Neuron (in vitro differentiated cells): ENCODE results near the gene TBC1D7.

Experiments used
- H2AFZ ChIP-seq: one replicate; pipeline ENCODE4 v1.6.1; 2013; ENCODE audit warnings: low read depth, mild to moderate bottlenecking, inconsistent platforms, low read length, moderate library complexity
- H3K27me3 ChIP-seq: one replicate; pipeline ENCODE4 v1.6.1; 2013; ENCODE audit warnings: low read length; ENCODE audit not compliant: insufficient read depth
- H3K36me3 ChIP-seq: one replicate; pipeline ENCODE4 v1.6.1; 2013; ENCODE audit warnings: low read length; ENCODE audit not compliant: insufficient read depth
- H3K4me1 ChIP-seq: one replicate; pipeline ENCODE4 v1.6.1; 2013; ENCODE audit warnings: low read length; ENCODE audit not compliant: insufficient read depth
- H3K4me3 ChIP-seq: 2 replicates; pipeline ENCODE4 v1.5.1; 2013; ENCODE audit warnings: mild to moderate bottlenecking, low read length, moderate library complexity
- H3K9me3 ChIP-seq: one replicate; pipeline ENCODE4 v1.6.1; 2013; ENCODE audit warnings: low read length

TBC1D7 gene

DNA sequence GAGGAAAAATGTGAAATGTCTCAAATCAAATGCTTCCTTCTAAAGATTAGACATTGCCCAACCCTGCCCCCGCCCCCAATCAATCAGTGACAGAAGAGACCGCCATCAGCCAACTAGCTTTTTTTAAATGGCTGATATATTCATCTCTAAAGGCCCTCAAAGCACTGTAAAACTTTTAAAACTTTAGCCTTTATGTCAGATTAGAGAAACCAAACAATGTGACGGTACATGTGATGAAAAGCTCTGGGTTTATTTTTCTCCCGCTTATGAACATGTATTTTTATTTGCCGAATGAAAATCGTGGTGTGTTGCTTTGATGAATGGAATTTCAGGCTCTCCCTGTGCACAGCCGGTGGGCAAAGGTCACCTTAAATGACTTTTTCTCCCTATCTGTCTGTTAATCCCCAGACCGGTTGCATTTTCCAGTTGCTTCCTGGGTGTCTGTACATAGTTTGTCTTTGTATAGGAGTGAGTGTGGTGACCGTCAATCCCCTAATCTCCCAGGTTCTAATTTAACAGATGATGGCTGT is 38.5 kb downstream of the TBC1D7 start:
- no peak overlapping the region for H3K4me3 ChIP-seq
- no peaks in the 10 kb centered on the region for H3K27me3 ChIP-seq
- H3K36me3 ChIP-seq, result peaks cover 30% of the 10 kb centered on the region
- H3K4me1 ChIP-seq, result no peaks in the 10 kb centered on the region
- no peak overlapping the region for H2AFZ ChIP-seq
- peaks cover 8% of the 10 kb centered on the region for H3K9me3 ChIP-seq

DNA sequence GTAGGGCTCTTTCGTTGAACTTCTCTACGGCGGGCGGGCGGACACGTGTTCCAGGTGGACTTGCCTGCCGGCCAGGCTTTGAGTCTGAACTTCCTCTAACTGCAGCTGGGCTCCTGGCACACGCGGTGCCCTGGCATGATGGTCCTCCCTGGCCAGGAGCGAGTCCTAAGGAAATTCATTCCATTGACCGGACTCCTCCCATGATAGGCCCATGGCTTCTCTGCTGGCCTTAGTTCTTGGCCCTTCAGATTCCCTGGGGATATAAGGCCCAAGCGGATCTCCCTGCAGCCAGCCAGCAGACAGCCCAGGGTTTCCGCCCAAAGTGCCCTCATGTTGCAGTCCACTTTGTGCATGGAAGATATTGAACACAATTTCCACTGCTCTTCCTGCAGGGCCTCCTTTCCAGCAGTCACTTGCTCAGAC is 39.4 kb downstream of the TBC1D7 start:
- Histone ChIP-seq H3K4me3 (no peak overlapping the region), H3K9me3 (peaks cover 8% of the 10 kb centered on the region), H3K36me3 (peaks cover 22% of the 10 kb centered on the region), H3K4me1 (no peaks in the 10 kb centered on the region), H3K27me3 (no peaks in the 10 kb centered on the region), H2AFZ (no peak overlapping the region)

DNA sequence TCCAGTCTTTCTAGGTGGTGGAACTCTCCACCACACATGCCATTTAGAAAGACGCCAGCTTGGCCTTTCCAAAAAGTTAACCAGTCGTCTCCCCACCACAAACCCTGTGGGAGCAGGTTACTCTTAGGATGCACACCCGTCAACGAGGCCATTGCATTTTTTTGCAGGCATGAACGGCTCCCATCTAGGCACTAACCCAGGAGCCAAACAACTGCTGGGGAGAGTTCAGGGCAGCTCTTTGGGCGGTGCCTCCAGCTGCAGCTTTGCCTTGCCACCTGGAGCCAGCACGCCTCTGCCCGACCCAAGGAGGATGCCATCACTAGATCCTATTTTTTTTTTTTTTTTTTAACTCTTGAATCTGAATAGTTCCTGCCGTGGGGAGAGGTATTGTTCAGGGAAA is 39.9 kb downstream of the TBC1D7 start:
- H3K4me1 ChIP-seq, result no peaks in the 10 kb centered on the region
- no peak overlapping the region for H3K4me3 ChIP-seq
- H3K9me3 ChIP-seq, result peaks cover 4% of the 10 kb centered on the region
- H3K27me3 ChIP-seq, result no peaks in the 10 kb centered on the region
- H3K36me3 ChIP-seq, result peaks cover 18% of the 10 kb centered on the region
- H2AFZ ChIP-seq, result no peak overlapping the region

DNA sequence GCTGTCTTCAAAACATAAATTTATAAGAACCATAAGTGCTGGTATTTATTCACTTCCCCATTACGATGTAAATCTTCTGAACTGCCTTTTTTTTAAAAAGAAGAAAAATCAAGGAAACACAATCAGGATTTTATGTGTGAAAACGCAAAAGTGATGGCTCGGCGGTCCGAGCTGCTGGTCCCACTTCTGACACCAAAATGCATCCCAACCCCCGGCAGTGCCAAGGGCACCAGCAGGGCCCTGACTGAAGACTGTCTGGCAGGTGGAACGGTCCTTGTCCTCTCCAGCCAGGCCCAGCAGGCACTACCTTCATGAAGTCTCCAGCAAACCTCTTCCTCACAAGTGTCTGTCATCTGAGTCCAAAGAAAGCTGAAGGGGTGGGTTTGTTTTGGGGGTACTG is 41.2 kb downstream of the TBC1D7 start:
- no peak overlapping the region for H3K4me3 ChIP-seq
- no peaks in the 10 kb centered on the region for H3K27me3 ChIP-seq
- peaks cover 8% of the 10 kb centered on the region for H3K36me3 ChIP-seq
- H3K4me1 ChIP-seq, result no peaks in the 10 kb centered on the region
- no peak overlapping the region for H2AFZ ChIP-seq
- H3K9me3 ChIP-seq, result peaks cover 4% of the 10 kb centered on the region

DNA sequence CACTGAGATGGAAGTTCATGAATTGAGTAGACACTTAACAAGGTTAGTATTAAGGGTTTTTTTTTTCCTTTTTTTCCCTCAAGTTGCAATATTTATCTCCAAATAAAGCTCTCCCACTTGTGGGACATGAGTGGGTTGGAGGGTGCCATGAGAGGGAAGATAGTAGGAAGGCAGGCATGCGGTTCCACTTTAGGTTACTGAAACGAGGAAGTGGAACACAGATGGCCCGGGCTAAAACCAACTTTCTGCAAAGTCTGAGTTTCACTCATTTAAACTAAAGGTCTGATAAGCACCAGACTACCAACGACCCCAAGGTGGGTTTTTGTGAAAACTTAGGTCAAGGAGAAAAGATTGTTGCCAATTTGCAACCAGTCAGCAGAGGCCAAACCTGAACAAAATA is 42.2 kb downstream of the TBC1D7 start:
- Histone ChIP-seq H3K9me3 (peaks cover 2% of the 10 kb centered on the region), H3K27me3 (no peaks in the 10 kb centered on the region), H3K36me3 (peaks cover 3% of the 10 kb centered on the region), H2AFZ (no peak overlapping the region), H3K4me1 (no peaks in the 10 kb centered on the region), H3K4me3 (no peak overlapping the region)

DNA sequence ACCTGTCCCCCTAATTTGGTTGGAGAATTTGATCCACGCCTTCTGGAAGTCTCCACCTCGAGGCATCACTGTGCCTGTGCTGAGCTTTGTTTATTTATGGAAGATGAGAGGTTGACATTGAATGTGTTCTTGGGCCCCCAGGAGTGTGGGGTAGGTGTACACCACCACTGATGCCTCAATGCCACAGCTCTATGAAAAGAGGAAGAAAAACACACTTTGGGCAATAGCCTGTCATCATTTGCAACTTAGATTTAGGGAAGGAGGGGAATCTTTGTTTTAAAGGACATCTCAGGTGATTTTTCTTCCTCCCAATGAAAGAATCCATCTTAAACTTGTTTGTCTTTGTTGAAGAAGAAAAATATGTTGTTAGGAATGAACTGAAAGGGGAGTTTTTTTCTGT is 42.6 kb downstream of the TBC1D7 start:
- Histone ChIP-seq H3K36me3 (peaks cover 2% of the 10 kb centered on the region), H3K9me3 (peaks cover 2% of the 10 kb centered on the region), H3K27me3 (no peaks in the 10 kb centered on the region), H2AFZ (no peak overlapping the region), H3K4me1 (no peaks in the 10 kb centered on the region), H3K4me3 (no peak overlapping the region)

DNA sequence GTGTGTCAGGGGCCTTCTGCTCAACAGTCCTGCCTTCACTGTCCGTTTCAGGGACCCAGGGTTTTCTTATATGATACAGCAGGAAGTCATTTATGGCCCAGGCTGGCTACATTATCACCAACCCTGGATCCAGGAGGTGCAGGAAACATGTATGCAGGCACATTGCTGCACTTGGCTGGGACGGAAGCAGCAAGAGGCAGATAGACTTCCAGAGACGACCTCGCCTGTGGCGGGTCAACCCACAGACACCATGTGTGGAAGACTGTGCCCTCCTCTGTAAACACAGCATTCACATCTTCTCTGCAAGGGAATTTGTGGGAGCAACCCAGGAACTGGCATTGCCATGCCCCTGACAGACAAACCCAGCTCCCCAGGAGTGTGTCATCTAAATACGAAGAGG is 43.7 kb downstream of the TBC1D7 start:
- Histone ChIP-seq H3K4me1 (no peaks in the 10 kb centered on the region), H2AFZ (no peak overlapping the region), H3K27me3 (no peaks in the 10 kb centered on the region), H3K36me3 (peaks cover 2% of the 10 kb centered on the region), H3K9me3 (peaks cover 2% of the 10 kb centered on the region), H3K4me3 (no peak overlapping the region)

DNA sequence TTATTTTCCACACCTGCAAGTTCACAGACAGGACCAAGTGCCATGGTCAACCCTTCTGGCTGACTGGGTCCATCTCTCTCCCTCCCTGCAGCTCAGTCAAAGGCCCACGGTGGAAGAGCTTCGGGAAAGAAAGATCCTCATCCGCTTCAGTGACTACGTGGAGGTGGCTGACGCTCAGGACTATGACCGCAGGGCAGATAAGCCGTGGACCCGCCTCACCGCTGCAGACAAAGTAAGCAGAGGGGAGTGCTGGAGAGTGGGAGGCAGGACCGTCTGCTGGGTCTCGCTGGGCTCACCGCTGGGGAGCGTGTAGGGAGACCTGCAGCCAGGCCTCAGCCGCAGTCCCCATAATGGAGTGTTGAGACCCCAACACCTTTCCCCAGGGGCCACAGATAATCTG is 45.0 kb downstream of the TBC1D7 start:
- H3K4me1 ChIP-seq, result no peaks in the 10 kb centered on the region
- peaks cover 2% of the 10 kb centered on the region for H3K9me3 ChIP-seq
- no peak overlapping the region for H2AFZ ChIP-seq
- no peaks in the 10 kb centered on the region for H3K27me3 ChIP-seq
- H3K4me3 ChIP-seq, result no peak overlapping the region
- H3K36me3 ChIP-seq, result no peaks in the 10 kb centered on the region

DNA sequence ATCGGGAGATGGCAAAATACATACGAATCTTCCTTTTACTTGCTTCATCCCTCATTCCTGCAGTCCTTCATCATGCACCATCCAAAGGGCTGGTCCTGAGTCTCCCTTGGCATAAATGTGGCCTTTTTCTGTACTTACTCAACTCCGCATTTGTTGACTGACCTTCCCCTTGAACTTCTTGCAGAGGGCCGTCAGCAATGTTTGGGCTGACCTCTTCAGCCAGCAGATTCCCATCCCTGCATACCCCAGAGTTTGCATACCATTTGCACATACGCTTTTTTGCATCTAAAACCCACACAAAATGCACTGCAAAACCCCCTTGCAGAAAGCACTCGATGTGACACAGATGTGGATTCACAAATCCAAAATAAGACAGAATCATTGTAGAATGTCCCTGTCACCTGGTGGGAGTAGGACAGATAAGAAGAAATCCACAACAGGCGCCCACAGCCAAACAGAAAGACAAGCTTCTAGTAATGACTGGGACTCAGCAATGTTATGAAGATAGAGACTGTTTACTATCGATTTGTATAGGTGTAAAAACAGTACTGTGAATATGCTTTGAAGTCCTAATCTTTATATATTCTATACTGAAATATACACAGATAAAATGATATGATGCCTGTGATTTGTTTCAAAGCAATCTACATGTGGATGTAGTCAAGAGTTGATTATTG is 45.8 kb downstream of the TBC1D7 start:
- Histone ChIP-seq H3K4me1 (no peaks in the 10 kb centered on the region), H2AFZ (no peak overlapping the region), H3K27me3 (no peaks in the 10 kb centered on the region), H3K9me3 (peaks cover 2% of the 10 kb centered on the region), H3K4me3 (no peak overlapping the region), H3K36me3 (no peaks in the 10 kb centered on the region)

DNA sequence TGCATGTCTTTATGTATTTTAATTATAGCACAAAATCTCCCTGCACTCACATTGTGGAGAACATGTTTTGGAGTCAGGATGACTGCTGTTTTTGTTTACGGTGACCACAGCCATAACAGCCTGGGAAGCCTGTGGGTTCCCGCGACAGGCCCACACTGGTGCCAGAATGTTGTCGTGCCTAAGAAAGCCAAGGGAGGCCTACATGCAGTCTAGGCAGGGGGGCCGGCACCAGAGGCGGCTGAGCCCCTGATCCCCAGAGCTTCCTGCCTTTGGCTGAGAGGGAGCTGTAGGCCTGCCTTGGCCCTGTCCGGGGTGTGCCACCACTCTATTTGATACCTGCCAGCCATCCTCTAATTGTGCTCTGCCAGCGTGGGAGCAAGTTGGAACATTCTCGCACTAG is 46.7 kb downstream of the TBC1D7 start:
- no peaks in the 10 kb centered on the region for H3K4me1 ChIP-seq
- no peaks in the 10 kb centered on the region for H3K36me3 ChIP-seq
- H3K27me3 ChIP-seq, result no peaks in the 10 kb centered on the region
- H3K4me3 ChIP-seq, result no peak overlapping the region
- no peaks in the 10 kb centered on the region for H3K9me3 ChIP-seq
- H2AFZ ChIP-seq, result no peak overlapping the region

DNA sequence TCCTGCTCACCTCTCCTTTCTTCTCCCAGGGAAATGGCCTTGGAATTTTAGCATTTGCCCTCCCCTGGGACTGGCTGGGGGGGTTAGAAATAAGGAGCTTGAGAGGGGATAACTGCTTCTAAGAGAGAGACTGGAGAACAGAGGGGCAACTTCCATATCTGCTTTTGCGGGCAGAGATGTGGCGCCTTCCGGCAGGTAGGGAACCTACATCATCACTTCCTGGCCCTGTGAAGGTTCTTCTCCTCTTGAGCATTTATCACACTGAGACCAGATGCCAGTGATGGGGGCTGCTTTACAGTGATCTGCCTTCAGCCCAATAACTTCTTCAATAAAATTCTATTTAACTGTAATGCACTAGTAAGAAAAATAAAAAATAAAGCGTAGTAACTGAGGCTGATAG is 48.1 kb downstream of the TBC1D7 start:
- Histone ChIP-seq H3K9me3 (no peaks in the 10 kb centered on the region), H3K4me3 (no peak overlapping the region), H2AFZ (no peak overlapping the region), H3K4me1 (no peaks in the 10 kb centered on the region), H3K27me3 (no peaks in the 10 kb centered on the region), H3K36me3 (no peaks in the 10 kb centered on the region)

DNA sequence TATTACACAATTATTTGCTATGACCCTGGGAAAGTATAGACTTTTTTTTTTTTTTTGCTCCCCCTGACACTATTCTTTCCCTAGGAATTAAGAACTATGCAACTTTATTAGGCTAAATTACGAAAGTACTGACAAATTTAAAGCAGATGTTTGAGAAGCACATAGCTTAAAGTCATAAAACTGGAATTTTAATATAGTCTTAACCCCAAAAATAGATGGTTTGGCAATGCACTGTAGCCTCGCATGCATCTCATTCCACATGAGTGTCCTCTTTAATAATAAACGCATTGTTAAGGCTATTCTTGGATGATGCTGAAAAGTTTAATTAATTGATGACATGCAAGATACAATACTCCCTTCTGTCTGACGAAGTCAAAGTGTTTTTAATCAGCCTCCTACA is 49.3 kb downstream of the TBC1D7 start:
- no peak overlapping the region for H2AFZ ChIP-seq
- H3K36me3 ChIP-seq, result no peaks in the 10 kb centered on the region
- no peak overlapping the region for H3K4me3 ChIP-seq
- H3K9me3 ChIP-seq, result no peaks in the 10 kb centered on the region
- H3K4me1 ChIP-seq, result no peaks in the 10 kb centered on the region
- H3K27me3 ChIP-seq, result no peaks in the 10 kb centered on the region

DNA sequence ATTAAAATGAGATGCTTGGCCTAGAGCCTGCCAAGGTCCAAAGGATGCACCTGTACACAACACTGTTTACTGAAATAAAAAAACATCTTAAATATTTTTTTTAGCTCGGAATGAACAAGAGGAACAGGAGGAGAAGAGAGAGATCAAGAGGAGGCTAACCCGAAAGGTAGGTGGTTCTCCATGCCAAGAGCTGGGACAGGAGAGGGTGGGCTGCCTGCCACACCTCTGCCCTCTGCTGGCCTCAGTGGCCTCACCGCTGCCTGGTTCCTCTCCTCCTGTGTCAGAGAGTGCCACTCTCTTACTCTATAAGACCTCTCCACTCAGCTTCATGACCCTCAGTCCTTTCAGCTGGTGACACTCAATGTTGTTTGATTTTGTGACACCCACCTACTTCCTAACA is 50.2 kb downstream of the TBC1D7 start:
- no peaks in the 10 kb centered on the region for H3K4me1 ChIP-seq
- no peak overlapping the region for H2AFZ ChIP-seq
- H3K9me3 ChIP-seq, result no peaks in the 10 kb centered on the region
- no peak overlapping the region for H3K4me3 ChIP-seq
- H3K36me3 ChIP-seq, result no peaks in the 10 kb centered on the region
- no peaks in the 10 kb centered on the region for H3K27me3 ChIP-seq

DNA sequence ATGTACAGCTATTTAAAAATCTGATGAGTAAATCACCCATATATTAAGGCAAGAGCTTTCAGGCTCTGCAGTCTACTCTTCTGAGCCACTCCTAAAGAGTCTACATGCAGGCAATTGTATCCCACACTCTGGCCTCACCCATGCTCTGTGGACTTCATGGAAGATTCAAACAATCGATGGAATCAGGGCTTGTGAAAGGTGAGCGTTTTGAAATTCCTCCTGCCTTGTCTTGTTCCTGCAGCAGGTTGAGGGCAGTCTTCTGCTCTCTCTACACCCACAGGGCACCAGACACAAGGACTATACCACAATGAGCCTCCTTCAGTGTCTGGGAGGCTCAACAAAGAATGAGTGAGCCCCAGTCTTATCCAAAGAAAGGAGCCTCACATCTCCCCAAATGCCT is 51.1 kb downstream of the TBC1D7 start:
- Histone ChIP-seq H3K27me3 (no peaks in the 10 kb centered on the region), H2AFZ (no peak overlapping the region), H3K4me1 (no peaks in the 10 kb centered on the region), H3K36me3 (no peaks in the 10 kb centered on the region), H3K4me3 (no peak overlapping the region), H3K9me3 (no peaks in the 10 kb centered on the region)
